Activated T-cell treated with anti-CD3 and anti-CD28 coated beads, Interleukin-2, amount 50 U/mL, for 4 hours (primary cell): ENCODE results near the gene FBLN1. TPM values are rescaled to one million over a fixed set of nuclear protein-coding genes. Genes with fewer than 3 reads are reported as not detected.
"Not testable (repeated sequence)": the region's sequence is repeated elsewhere in the genome, so short reads cannot be mapped to it uniquely, and the experiment has no call there.

Experiments used
- ATAC-seq, 2 donors: fragments of 200-7000 bp; cut with Tn5 transposase; one replicate each; pipeline ENCODE4 v1.10.0; 2021
- DNase-seq: peaks from one replicate; pipeline ENCODE4 v3.0.0-alpha.2; 2020
- H3K27me3 Mint-ChIP-seq: one replicate; pipeline ENCODE4 v1.8.0; 2021; ENCODE audit warnings: low read depth, mixed read lengths
- H3K36me3 Mint-ChIP-seq: one replicate; pipeline ENCODE4 v1.8.0; 2022; ENCODE audit warnings: mixed read lengths; ENCODE audit not compliant: insufficient read depth
- H3K4me1 Mint-ChIP-seq: one replicate; pipeline ENCODE4 v1.8.0; 2021; ENCODE audit warnings: low read depth, mixed read lengths
- H3K4me3 Mint-ChIP-seq: one replicate; pipeline ENCODE4 v1.8.0; 2021; ENCODE audit warnings: mild to moderate bottlenecking, moderate library complexity, mixed read lengths
- H3K9me3 Mint-ChIP-seq: one replicate; pipeline ENCODE4 v1.8.0; 2021; ENCODE audit warnings: mixed read lengths
- total RNA-seq, 3 donors: library from RNA; stranded (reverse); gene quantifications; one replicate each; pipeline ENCODE4 v1.2.1, GENCODE V29; 2021

FBLN1 gene
- total RNA-seq, 3 donors from 2014 or later: 0.43 to 0.69 (median 0.46) TPM

- peaks cover 12% of the 10 kb centered on the region for H3K27me3 Mint-ChIP-seq
- no peaks in the 10 kb centered on the region for H3K36me3 Mint-ChIP-seq
- H3K4me1 Mint-ChIP-seq: peaks cover 9% of the 10 kb centered on the region
- H3K9me3 Mint-ChIP-seq: peaks cover 4% of the 10 kb centered on the region
- ATAC-seq (no peak), DNase-seq (no peak)
- no peak overlapping the region for H3K4me3 Mint-ChIP-seq
Observed at GRCh38 chr22:45586651-45587405, 84.1 kb downstream of the FBLN1 start.

- Mint-ChIP-seq H3K36me3 (no peaks in the 10 kb centered on the region), H3K4me3 (no peak overlapping the region), H3K9me3 (peaks cover 4% of the 10 kb centered on the region), H3K27me3 (peaks cover 12% of the 10 kb centered on the region), H3K4me1 (peaks cover 7% of the 10 kb centered on the region)
- DNase-seq (no peak), ATAC-seq (no peak)
Observed at GRCh38 chr22:45587638-45588505, 85.2 kb downstream of the FBLN1 start.

- no peak overlapping the region for H3K4me3 Mint-ChIP-seq
- no peaks in the 10 kb centered on the region for H3K9me3 Mint-ChIP-seq
- no peak for ATAC-seq
- H3K36me3 Mint-ChIP-seq: no peaks in the 10 kb centered on the region
- H3K4me1 Mint-ChIP-seq: no peaks in the 10 kb centered on the region
- H3K27me3 Mint-ChIP-seq: peaks cover 12% of the 10 kb centered on the region
- no peak for DNase-seq
Observed at GRCh38 chr22:45589556-45589955, 86.9 kb downstream of the FBLN1 start.

GRCh38 chr22:45590262-45590661, 87.6 kb downstream of the FBLN1 start:
- ATAC-seq: no peak
- H3K4me1 Mint-ChIP-seq: no peaks in the 10 kb centered on the region
- no peak for DNase-seq
- no peaks in the 10 kb centered on the region for H3K9me3 Mint-ChIP-seq
- no peak overlapping the region for H3K4me3 Mint-ChIP-seq
- H3K36me3 Mint-ChIP-seq: no peaks in the 10 kb centered on the region
- peaks cover 12% of the 10 kb centered on the region for H3K27me3 Mint-ChIP-seq

- peaks cover 12% of the 10 kb centered on the region for H3K27me3 Mint-ChIP-seq
- not testable (repeated sequence) for ATAC-seq
Observed at GRCh38 chr22:45591633-45592213, 89.0 kb downstream of the FBLN1 start.

DNA sequence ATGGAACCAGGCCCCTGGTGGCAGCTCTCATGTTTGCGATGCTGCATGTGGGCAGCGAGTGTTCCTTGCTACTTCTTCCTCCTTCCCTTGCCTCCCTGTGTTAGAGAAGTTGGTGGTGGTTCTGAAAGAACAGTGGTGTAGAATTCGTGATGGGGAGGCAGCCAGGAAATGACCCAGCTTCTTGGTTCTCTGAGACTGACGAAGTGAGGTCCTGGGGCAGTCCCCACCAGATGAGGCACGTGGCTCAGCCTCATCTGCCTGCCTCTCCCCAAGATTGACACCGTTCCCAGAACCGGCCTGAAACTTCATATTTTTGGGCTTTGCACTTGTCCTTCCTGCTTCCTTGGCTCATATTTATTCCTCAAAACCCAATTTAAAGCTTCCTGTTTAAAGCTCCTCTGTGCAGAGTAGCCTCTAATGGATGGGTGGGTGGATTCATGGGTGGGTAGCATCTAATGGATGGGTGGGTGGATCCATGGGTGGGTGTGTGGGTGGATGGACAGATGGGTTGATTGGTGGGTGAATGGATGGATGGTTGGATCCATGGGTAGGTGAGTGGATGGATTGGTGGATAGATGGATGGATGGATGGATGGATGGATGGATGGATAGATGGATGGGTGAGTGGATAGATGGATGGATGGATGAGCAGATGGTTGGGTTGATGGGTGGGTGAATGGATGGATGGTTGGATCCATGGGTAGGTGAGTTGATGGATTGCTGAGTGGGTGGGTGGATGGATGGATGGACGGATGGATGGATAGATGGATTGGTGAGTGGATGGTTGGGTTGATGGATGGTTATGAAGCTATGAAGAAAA, 91.6 kb downstream of the FBLN1 start:
- no peak for ATAC-seq
- Mint-ChIP-seq H3K9me3 (no peaks in the 10 kb centered on the region), H3K36me3 (no peaks in the 10 kb centered on the region)

More at GRCh38 chr22:45591633-45592213, 89.0 kb downstream of the FBLN1 start:
- H3K4me1 Mint-ChIP-seq, H3K4me3 Mint-ChIP-seq, H3K9me3 Mint-ChIP-seq, H3K36me3 Mint-ChIP-seq, DNase-seq: not testable (repeated sequence)

GRCh38 chr22:45597460-45598192, 94.9 kb downstream of the FBLN1 start:
- H3K27me3 Mint-ChIP-seq: peaks cover 7% of the 10 kb centered on the region
- no peak for ATAC-seq
- H3K9me3 Mint-ChIP-seq: no peaks in the 10 kb centered on the region
- H3K4me1 Mint-ChIP-seq: no peaks in the 10 kb centered on the region
- H3K36me3 Mint-ChIP-seq: no peaks in the 10 kb centered on the region
- DNase-seq: no peak
- no peak overlapping the region for H3K4me3 Mint-ChIP-seq

More for the DNA sequence above, 91.6 kb downstream of the FBLN1 start:
- DNase-seq: no peak
- no peaks in the 10 kb centered on the region for H3K4me1 Mint-ChIP-seq
- peaks cover 3% of the 10 kb centered on the region for H3K27me3 Mint-ChIP-seq
- no peak overlapping the region for H3K4me3 Mint-ChIP-seq

DNA sequence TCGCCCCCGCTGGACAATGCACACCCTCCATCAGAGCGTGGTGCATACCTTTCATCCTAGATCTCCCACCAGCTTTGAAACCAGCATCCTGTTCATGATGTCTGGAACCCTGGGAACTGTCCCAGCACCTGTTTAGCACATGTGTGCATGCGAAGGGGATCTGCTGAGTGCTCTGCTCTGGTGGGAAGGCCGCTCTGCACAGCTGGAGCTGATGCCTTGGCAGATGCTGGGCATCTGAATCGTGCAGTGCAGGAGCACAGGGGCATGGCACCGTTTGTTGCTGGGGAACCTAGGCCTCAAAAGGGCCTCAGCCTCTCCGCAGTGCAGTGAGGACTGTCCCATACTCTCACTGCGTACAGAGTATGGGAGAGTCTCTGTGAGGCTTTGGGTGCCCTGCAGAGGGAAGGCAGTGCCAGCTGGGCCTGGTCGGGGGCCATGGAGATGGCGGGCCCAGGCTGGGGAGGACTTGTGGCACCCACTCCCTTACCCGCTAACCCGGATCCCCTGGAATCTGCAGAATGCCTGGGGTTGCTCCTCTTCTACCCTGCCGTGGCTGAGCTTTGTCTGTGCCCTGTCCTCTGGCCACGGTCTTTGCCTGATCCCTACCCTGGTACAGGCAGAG, 96.0 kb downstream of the FBLN1 start:
- ATAC-seq: no peak
- H3K27me3 Mint-ChIP-seq: peaks cover 7% of the 10 kb centered on the region
- no peaks in the 10 kb centered on the region for H3K36me3 Mint-ChIP-seq

GRCh38 chr22:45599836-45600577, 97.3 kb downstream of the FBLN1 start:
- H3K9me3 Mint-ChIP-seq: no peaks in the 10 kb centered on the region
- peaks cover 9% of the 10 kb centered on the region for H3K27me3 Mint-ChIP-seq
- no peak for DNase-seq

More for the DNA sequence above, 96.0 kb downstream of the FBLN1 start:
- H3K4me3 Mint-ChIP-seq: no peak overlapping the region
- H3K4me1 Mint-ChIP-seq: no peaks in the 10 kb centered on the region
- H3K9me3 Mint-ChIP-seq: no peaks in the 10 kb centered on the region
- DNase-seq: no peak

DNA sequence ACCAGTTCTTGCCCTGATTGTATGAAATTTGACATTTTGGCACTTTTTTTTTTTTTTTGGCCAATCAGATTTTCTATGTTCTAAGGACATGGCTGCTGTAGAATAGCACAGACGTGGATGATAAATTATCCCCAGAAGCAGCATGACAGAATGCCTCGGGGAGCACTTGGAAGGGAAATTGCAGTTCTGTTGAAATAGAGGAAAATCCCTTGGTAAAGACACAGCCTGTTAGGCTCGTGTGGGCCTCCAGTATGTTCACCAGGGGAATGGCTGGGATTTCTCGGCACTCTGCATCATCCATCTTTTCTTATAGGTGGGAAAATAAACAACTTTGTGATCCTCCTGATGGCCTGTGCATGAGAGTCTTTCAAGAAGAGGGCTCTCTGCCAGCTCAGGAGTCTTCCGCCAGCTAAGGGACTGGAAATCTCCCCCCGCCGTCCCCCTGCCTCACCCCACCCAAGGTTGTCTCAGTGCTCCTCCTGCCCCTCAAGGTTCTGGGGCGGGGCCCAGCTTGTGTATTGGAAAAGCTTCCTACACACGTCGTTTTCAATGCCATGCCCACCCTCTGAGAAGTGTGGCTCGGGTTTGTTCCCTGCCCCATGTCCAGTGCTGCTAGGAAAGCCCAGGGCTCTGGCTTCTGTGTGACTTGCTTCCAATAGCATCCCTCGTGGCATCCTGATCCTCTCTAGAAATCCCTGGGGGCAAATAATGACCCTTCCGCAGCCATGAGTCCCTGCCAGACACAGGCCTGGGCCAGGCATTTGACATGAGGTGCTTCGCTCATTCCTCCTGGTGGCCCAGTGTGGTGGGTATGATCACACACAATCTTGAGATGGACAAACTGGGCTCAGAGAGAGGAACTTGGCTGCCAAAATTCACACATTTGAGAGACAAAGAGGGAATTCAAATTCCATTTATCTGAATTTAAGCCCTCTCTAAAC, 98.4 kb downstream of the FBLN1 start:
- DNase-seq: no peak
- Mint-ChIP-seq H3K4me3 (no peak overlapping the region), H3K9me3 (no peaks in the 10 kb centered on the region), H3K36me3 (no peaks in the 10 kb centered on the region), H3K27me3 (peaks cover 9% of the 10 kb centered on the region), H3K4me1 (no peaks in the 10 kb centered on the region)
- ATAC-seq: no peak

More at GRCh38 chr22:45599836-45600577, 97.3 kb downstream of the FBLN1 start:
- no peak overlapping the region for H3K4me3 Mint-ChIP-seq
- ATAC-seq: no peak
- H3K36me3 Mint-ChIP-seq: no peaks in the 10 kb centered on the region
- H3K4me1 Mint-ChIP-seq: no peaks in the 10 kb centered on the region

DNA sequence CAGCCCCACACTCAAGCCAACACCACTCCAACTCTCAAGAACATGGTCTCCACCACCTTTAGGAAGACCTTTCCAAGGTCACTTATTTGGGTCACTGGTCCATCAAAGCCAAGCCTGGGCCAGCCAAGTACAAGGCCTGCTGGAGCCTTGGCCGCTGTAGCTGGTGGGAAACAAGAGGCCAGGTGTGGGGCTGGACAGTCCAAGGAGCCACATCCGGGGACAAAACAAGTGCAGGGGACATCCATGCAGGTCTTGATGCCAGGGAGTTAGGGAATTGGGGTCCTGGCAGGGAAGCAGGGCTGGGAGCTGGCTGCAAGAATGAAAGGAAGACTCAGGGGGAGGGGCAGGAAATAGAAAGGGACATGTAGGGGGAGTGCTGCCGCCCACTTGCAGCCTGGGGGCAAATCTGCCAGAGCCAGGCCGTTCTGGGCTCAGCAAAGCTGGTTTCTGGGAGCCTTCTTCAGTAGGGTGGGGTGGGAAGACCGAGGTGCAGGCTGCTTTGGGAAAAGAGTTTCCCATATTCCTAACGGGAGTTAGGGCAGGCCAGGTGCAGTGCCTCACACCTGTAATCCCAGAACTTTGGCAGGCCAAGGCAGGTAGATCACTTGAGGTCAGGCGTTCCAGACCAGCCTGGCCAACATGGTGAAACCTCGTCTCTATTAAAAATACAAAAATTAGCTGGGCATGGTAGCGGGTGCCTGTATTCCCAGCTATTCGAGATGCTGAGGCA, 99.5 kb downstream of the FBLN1 start:
- Mint-ChIP-seq H3K36me3 (no peaks in the 10 kb centered on the region), H3K27me3 (peaks cover 9% of the 10 kb centered on the region), H3K9me3 (no peaks in the 10 kb centered on the region), H3K4me1 (no peaks in the 10 kb centered on the region), H3K4me3 (no peak overlapping the region)
- no peak for DNase-seq
- no peak for ATAC-seq
